Ishikawa (cell line): ENCODE data around the gene IL18R1.

ENCODE experiments used
- CEBPB ChIP-seq: IDR thresholded peaks from 2 replicates; pipeline ENCODE4 v1.6.1; 2012
- CREB1 ChIP-seq: IDR thresholded peaks from 2 replicates; pipeline ENCODE4 v1.6.1; 2012; ENCODE audit warnings: low read depth
- EGR1 ChIP-seq: IDR thresholded peaks from 2 replicates; pipeline ENCODE4 v1.6.1; 2012
- EP300 ChIP-seq: IDR thresholded peaks from 2 replicates; pipeline ENCODE4 v1.6.1; 2012; ENCODE audit warnings: borderline replicate concordance
- FOXM1 ChIP-seq: IDR thresholded peaks from 2 replicates; pipeline ENCODE4 v1.6.1; 2012; ENCODE audit warnings: low read depth, borderline replicate concordance
- NFIC ChIP-seq: IDR thresholded peaks from 2 replicates; pipeline ENCODE4 v1.6.1; 2012
- RAD21 ChIP-seq: IDR thresholded peaks from 2 replicates; pipeline ENCODE4 v1.6.1; 2012; ENCODE audit warnings: low read depth
- TAF1 ChIP-seq: IDR thresholded peaks from 2 replicates; pipeline ENCODE4 v1.6.1; 2012; ENCODE audit warnings: low read depth, mild to moderate bottlenecking
- TCF12 ChIP-seq: IDR thresholded peaks from 2 replicates; pipeline ENCODE4 v1.6.1; 2012; ENCODE audit warnings: low read depth
- TEAD4 ChIP-seq: IDR thresholded peaks from 2 replicates; pipeline ENCODE4 v1.6.1; 2012
- YY1 ChIP-seq: IDR thresholded peaks from 2 replicates; pipeline ENCODE4 v1.6.1; 2012; ENCODE audit warnings: low read depth
- ZBTB7A ChIP-seq: IDR thresholded peaks from 2 replicates; pipeline ENCODE4 v1.6.1; 2012; ENCODE audit warnings: low read depth
- TF ChIP-seq, protein P1 (sequence below): IDR thresholded peaks from 2 replicates; pipeline ENCODE4 v1.6.1; 2012
- TF ChIP-seq, protein P2 (sequence below): IDR thresholded peaks from 2 replicates; pipeline ENCODE4 v1.6.1; 2012; ENCODE audit warnings: low read depth, mild to moderate bottlenecking
- TF ChIP-seq, protein P3 (sequence below): IDR thresholded peaks from 2 replicates; pipeline ENCODE4 v1.6.1; 2012

Gene IL18R1

DNA sequence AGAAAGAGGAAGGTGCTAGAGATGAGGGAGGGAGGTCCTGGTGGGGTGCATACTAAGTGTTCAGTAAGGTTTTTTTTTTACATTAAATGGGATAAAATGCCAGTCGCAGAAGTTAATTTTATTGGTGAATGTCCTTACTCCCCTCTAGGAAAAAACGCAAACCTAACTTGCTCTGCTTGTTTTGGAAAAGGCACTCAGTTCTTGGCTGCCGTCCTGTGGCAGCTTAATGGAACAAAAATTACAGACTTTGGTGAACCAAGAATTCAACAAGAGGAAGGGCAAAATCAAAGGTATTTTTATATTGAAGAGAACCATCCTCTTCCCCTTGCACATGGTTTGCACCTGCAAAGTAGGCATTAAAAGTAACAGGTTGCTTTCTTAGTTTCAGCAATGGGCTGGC is 12.7 kb upstream of the IL18R1 start:
- TF ChIP-seq RAD21 = peak; percentile 45
- no peak for TF ChIP-seq NFIC

DNA sequence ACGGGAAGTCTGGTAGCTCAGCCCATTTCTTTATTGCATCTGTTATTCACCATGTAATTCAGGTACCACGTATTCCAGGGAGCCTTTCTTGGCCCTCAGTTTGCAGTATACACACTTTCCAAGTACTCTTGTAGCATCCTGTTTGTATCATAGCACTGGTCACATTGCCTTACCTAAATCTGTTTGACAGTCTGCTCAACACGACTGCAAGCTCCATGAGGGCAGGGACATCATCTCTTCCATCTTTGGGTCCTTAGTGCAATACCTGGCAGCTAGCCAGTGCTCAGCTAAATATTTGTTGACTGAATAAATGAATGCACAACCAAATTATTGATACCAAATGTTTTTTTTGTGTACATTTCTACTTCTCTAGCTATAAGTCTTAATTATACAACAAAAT is 11.2 kb upstream of the IL18R1 start:
- TF ChIP-seq NFIC = no peak
- no peak for TF ChIP-seq YY1
- TF ChIP-seq CREB1 = no peak
- TF ChIP-seq RAD21 = no peak
- no peak for TF ChIP-seq EGR1
- TF ChIP-seq ZBTB7A = no peak
- TF ChIP-seq CEBPB = no peak
- TF ChIP-seq TCF12 = no peak
- TF ChIP-seq EP300 = no peak

DNA sequence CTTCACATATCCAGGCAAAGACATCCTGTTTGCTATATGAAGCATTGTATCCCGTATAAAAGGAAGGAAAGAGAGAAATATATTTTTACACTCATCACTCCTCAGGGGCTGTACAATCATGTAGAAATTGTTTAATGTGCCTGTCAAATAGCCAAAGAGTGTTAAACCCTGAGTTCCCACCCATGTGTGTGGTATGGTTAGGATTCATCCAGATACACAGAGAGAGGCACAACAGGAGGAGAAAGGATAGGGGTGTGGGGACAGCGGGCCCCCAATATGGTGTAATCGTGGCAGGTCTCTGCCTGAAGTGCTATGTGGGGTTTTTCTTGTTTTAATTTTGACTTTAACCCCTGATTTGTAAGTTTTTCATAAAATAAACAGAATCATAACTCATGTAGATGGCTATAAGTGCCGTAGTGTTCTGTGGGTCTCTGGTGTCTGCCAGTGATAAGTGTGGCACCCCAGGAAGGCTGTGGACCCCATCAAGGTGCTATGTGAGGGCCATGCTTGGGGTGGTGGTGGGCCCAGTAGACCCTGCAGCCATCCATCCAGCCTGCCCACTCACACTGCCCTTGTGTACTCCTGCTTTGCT is 10.2 kb upstream of the IL18R1 start:
- TF ChIP-seq, protein P1, sequence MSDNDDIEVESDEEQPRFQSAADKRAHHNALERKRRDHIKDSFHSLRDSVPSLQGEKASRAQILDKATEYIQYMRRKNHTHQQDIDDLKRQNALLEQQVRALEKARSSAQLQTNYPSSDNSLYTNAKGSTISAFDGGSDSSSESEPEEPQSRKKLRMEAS = no peak
- TF ChIP-seq ZBTB7A (no peak), CEBPB (no peak), EGR1 (no peak), TCF12 (no peak), TEAD4 (no peak), FOXM1 (no peak), CREB1 (no peak)
- TF ChIP-seq, protein P2, sequence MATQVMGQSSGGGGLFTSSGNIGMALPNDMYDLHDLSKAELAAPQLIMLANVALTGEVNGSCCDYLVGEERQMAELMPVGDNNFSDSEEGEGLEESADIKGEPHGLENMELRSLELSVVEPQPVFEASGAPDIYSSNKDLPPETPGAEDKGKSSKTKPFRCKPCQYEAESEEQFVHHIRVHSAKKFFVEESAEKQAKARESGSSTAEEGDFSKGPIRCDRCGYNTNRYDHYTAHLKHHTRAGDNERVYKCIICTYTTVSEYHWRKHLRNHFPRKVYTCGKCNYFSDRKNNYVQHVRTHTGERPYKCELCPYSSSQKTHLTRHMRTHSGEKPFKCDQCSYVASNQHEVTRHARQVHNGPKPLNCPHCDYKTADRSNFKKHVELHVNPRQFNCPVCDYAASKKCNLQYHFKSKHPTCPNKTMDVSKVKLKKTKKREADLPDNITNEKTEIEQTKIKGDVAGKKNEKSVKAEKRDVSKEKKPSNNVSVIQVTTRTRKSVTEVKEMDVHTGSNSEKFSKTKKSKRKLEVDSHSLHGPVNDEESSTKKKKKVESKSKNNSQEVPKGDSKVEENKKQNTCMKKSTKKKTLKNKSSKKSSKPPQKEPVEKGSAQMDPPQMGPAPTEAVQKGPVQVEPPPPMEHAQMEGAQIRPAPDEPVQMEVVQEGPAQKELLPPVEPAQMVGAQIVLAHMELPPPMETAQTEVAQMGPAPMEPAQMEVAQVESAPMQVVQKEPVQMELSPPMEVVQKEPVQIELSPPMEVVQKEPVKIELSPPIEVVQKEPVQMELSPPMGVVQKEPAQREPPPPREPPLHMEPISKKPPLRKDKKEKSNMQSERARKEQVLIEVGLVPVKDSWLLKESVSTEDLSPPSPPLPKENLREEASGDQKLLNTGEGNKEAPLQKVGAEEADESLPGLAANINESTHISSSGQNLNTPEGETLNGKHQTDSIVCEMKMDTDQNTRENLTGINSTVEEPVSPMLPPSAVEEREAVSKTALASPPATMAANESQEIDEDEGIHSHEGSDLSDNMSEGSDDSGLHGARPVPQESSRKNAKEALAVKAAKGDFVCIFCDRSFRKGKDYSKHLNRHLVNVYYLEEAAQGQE = no peak

DNA sequence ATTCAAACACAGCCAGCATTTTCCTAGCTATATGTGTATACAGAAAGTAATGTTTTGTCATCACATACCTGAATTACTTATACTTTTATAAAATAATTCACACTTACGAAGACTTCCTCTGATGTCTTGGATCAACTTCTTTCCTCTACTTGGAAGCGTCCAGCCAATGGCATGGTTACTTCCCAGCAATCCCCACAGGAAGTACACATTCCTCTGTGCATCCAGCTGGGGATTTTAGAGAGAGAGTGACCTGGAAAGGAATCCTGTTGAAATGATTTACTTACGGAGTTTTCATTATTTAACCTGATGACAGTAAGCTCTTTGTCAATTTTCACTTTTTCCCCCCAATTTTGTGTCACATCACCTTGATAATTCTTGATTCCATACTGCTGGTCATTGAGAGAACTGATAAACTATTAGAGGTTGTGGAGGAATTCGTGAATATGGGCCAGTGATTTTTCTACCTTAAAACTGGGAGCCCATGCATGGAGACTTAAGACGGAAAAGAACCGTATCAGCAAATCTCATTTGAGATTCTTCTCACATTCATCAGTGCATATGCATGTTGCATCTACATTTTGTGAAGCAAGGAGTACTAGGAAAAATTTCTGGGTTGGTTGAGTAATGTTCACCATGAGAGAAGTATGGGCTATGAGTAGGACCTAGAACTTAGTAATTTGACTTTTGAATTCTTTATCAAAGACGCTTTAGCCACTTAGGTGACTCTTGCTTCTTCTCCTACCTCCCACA is 9.0 kb upstream of the IL18R1 start:
- TF ChIP-seq EGR1 (no peak), TEAD4 (no peak), TAF1 (no peak), FOXM1 (no peak), CREB1 (no peak), YY1 (no peak), RAD21 (no peak), CEBPB (no peak), ZBTB7A (no peak)
- TF ChIP-seq, protein P1 = no peak
- TF ChIP-seq, protein P2 = no peak

DNA sequence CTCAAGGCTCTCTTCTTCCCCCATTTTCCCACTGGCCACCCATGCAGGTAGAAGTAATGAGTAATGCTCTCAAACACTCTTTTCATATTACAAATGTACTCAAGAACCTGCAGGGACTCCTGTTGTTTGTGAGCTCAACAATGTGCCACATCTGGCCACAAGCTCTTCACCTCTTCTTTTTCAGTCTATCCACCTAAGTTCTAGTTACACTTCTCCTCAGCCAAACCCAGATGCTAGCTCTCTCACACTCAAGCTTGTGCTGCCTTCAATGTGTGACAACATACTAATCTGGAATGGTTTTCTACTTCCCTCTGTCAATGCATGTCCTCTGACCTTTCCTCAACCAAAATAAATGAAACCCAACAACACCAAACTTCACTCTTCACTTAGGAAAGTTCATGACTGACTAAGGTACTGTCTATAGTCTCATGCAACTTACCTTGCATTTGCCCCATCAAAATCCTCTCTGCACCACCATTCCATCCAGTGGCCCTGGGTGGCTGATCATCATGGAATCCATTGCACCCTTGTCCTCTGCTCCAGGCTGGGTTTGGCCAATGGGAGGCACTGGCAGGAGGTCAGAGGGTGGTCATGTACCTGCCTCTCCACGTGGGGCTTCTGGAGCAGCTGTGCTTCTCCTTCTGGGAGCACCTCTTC is 5.3 kb upstream of the IL18R1 start:
- no peak for TF ChIP-seq EP300
- no peak for TF ChIP-seq TAF1
- no peak for TF ChIP-seq TEAD4
- TF ChIP-seq CREB1 = no peak
- TF ChIP-seq, protein P3, sequence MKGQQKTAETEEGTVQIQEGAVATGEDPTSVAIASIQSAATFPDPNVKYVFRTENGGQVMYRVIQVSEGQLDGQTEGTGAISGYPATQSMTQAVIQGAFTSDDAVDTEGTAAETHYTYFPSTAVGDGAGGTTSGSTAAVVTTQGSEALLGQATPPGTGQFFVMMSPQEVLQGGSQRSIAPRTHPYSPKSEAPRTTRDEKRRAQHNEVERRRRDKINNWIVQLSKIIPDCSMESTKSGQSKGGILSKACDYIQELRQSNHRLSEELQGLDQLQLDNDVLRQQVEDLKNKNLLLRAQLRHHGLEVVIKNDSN = no peak
- TF ChIP-seq RAD21 = no peak
- TF ChIP-seq CEBPB = no peak
- no peak for TF ChIP-seq ZBTB7A
- TF ChIP-seq YY1 = no peak
- no peak for TF ChIP-seq FOXM1
- TF ChIP-seq, protein P1 = no peak
- TF ChIP-seq, protein P2 = no peak
- TF ChIP-seq EGR1 = no peak
- no peak for TF ChIP-seq NFIC
- no peak for TF ChIP-seq TCF12
